Muscle of back (tissue), 11 donors: ENCODE measurements around the gene KLHL30. TPM values are rescaled to one million over a fixed set of nuclear protein-coding genes. Genes with fewer than 3 reads are reported as not detected.

ENCODE experiments used
- DNase-seq, 3 donors: peaks; one replicate each; pipeline versions ENCODE4 v3.0.0 to v3.0.0-alpha.2; 2013
- polyA plus RNA-seq, 10 donors: library from polyadenylated mRNA; unstranded; fragments of 120-200 nt; gene quantifications; one replicate each; pipeline ENCODE4 v1.2.1, GENCODE V29; 2013; ENCODE audit not compliant: insufficient read length in 10 of 10

KLHL30 gene
- polyA plus RNA-seq, 10 donors: 6.7 to 21.4 (median 15.4) TPM

- no peak for DNase-seq
Measured at GRCh38 chr2:238130111-238130695, 8.3 kb upstream of the KLHL30 start.

- no peak for DNase-seq
Measured at GRCh38 chr2:238130696-238131628, 7.5 kb upstream of the KLHL30 start.

- DNase-seq: no peak
Measured at GRCh38 chr2:238131761-238132462, 6.6 kb upstream of the KLHL30 start.

GRCh38 chr2:238132463-238133450, 5.7 kb upstream of the KLHL30 start:
- DNase-seq: no peak

GRCh38 chr2:238133499-238134392, 4.7 kb upstream of the KLHL30 start:
- no peak for DNase-seq

- no peak for DNase-seq
Measured at GRCh38 chr2:238134393-238134785, 4.1 kb upstream of the KLHL30 start.

GRCh38 chr2:238135601-238136150, 2.8 kb upstream of the KLHL30 start:
- no peak for DNase-seq

GRCh38 chr2:238136820-238137537, 1.5 kb upstream of the KLHL30 start:
- DNase-seq: no peak

GRCh38 chr2:238137885-238138284, 583 bp upstream of the KLHL30 start:
- DNase-seq: no peak

- no peak for DNase-seq
Measured at GRCh38 chr2:238139196-238140039, 950 bp downstream of the KLHL30 start.

- no peak for DNase-seq
Measured at GRCh38 chr2:238140040-238140439, 1.6 kb downstream of the KLHL30 start.

GRCh38 chr2:238140721-238141540, 2.5 kb downstream of the KLHL30 start:
- DNase-seq: no peak

GRCh38 chr2:238141541-238142318, 3.3 kb downstream of the KLHL30 start:
- DNase-seq: no peak

GRCh38 chr2:238142382-238143205, 4.1 kb downstream of the KLHL30 start:
- no peak for DNase-seq

GRCh38 chr2:238143239-238143951, 4.9 kb downstream of the KLHL30 start:
- peak; percentile 47 to 69 (median 49) for DNase-seq
